Measurements from ENCODE around the gene SGSM2. TPM values are rescaled to one million over a fixed set of nuclear protein-coding genes. Genes with fewer than 3 reads are reported as not detected.

The SGSM2 gene
- total and polyA plus RNA-seq, 8 donors: 43.6 to 116 (median 87.8) TPM

- no peak for ATAC-seq
- Histone ChIP-seq H3K36me3 (peaks cover 0 to 69% of the 10 kb centered on the region in 2 donors), H3K4me1 (peaks cover 0 to 7% of the 10 kb centered on the region in 2 donors), H3K9me3 (no peaks in the 10 kb centered on the region), H3K27me3 (no peaks in the 10 kb centered on the region), H3K27ac (no peak overlapping the region), H3K4me3 (no peak overlapping the region)
- no peak for DNase-seq
- no peak for TF ChIP-seq CTCF (IDR thresholded peaks at IDR 0.05)
- intact Hi-C loops (cut with DNase I): no loop called here
These were observed 29.6 kb downstream of the SGSM2 start for GRCh38 chr17:2366747-2367494.

- H3K36me3 ChIP-seq: peaks cover 0 to 72% of the 10 kb centered on the region in 2 donors
These were observed 31.1 kb downstream of the SGSM2 start for GRCh38 chr17:2368359-2368758.

DNA sequence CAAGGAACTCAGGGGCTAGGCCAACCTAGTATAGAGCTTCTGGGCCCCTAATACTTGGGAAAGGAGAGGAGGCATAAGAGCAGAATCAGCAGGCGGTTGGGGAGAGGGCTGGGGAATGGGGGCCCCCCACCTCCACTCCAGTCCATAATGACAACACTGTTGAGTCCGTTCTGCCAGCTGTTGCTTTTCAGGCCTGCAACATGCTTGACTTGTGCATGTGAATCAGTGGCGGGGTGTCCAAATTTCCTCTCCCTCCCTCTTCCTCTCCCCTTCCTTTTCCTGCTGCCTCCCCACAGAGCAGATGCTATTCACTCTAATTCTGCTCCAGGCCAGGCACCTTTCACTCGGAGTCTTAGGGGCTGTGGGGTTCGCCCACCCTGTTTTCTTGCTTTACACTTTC, 31.7 kb downstream of the SGSM2 start:
- intact Hi-C loops (cut with DNase I): no loop called here
- H3K27ac ChIP-seq: no peak overlapping the region
- no peak for TF ChIP-seq CTCF (IDR thresholded peaks at IDR 0.05)
- no peak for DNase-seq
- no peaks in the 10 kb centered on the region for H3K9me3 ChIP-seq
- peaks cover 0 to 7% of the 10 kb centered on the region in 2 donors for H3K4me1 ChIP-seq
- no peaks in the 10 kb centered on the region for H3K27me3 ChIP-seq
- peaks cover 0 to 72% of the 10 kb centered on the region in 2 donors for H3K36me3 ChIP-seq
- H3K4me3 ChIP-seq: no peak overlapping the region
- no peak for ATAC-seq

More at GRCh38 chr17:2368359-2368758, 31.1 kb downstream of the SGSM2 start:
- TF ChIP-seq CTCF (IDR thresholded peaks at IDR 0.05): no peak
- no peaks in the 10 kb centered on the region for H3K9me3 ChIP-seq
- H3K27ac ChIP-seq: no peak overlapping the region
- no peak for ATAC-seq
- no peaks in the 10 kb centered on the region for H3K27me3 ChIP-seq
- no peak overlapping the region for H3K4me3 ChIP-seq
- no peak for DNase-seq
- peaks cover 0 to 7% of the 10 kb centered on the region in 2 donors for H3K4me1 ChIP-seq
- intact Hi-C loops (cut with DNase I): no loop called here

GRCh38 chr17:2369551-2370210, 32.4 kb downstream of the SGSM2 start:
- Histone ChIP-seq H3K9me3 (no peaks in the 10 kb centered on the region), H3K27ac (no peak overlapping the region), H3K36me3 (peaks cover 0 to 68% of the 10 kb centered on the region in 2 donors), H3K27me3 (no peaks in the 10 kb centered on the region), H3K4me1 (peaks cover 0 to 7% of the 10 kb centered on the region in 2 donors), H3K4me3 (no peak overlapping the region)
- ATAC-seq (no peak), DNase-seq (no peak)
- intact Hi-C loops (cut with DNase I): no loop called here
- TF ChIP-seq CTCF (IDR thresholded peaks at IDR 0.05): no peak

DNA sequence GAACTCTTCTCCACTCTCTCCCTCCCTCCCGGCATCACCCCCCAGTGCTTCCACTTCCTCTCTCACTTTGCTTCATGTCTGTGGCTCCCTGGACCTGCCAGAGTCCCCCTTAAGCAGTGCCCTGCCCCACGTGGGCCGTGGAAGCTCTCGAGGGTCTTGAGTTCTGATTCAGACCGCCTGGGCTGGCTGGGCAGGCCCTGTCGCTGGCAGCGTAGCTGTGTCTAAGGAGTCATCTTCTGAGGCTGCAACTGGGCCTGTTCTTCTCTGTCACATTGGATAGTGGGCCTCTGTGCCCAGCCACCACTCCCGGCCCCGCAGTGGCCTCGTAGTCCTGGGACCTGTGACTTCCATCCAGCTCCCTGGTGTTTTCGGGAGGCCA, 32.9 kb downstream of the SGSM2 start:
- no peak for TF ChIP-seq CTCF (IDR thresholded peaks at IDR 0.05)
- Histone ChIP-seq H3K9me3 (no peaks in the 10 kb centered on the region), H3K36me3 (peaks cover 0 to 66% of the 10 kb centered on the region in 2 donors), H3K27ac (no peak overlapping the region), H3K4me3 (no peak overlapping the region), H3K4me1 (peaks cover 0 to 7% of the 10 kb centered on the region in 2 donors), H3K27me3 (no peaks in the 10 kb centered on the region)
- intact Hi-C loops (cut with DNase I): no loop called here
- DNase-seq (peak in 1 of 4 donors; percentile 75), ATAC-seq (no peak)

All from left lung (tissue), 10 donors.